Caco-2 (cell line): ENCODE data around the gene ZNF594. TPM values are rescaled to one million over a fixed set of nuclear protein-coding genes. Genes with fewer than 3 reads are reported as not detected.

Experiments used
- BruUV-seq: library from RNA; stranded (reverse); fragments of 400-500 nt; replicated peaks from 2 replicates; lab custom pipeline; 2021; lab: Mats Ljungman, UMichigan
- CTCF ChIA-PET: fragments of 300-600 bp; sonication (Branson Sonifier 250); formaldehyde crosslinking; loops from one replicate; lab custom pipeline; 2022; ENCODE audit warnings: antibody characterized with exemption; lab: Charles Lee
- POLR2A ChIA-PET: fragments of 300-600 bp; sonication (Branson Sonifier 250); formaldehyde crosslinking; loops from one replicate; lab custom pipeline; 2022; ENCODE audit warnings: antibody characterized with exemption; lab: Charles Lee
- DNase-seq, 2 experiments: peaks; one replicate each; pipeline versions ENCODE4 v3.0.0 to v3.0.0-alpha.2; 2020 to 2022
- H3K27me3 ChIP-seq: replicated peaks from 2 replicates; pipeline ENCODE4 v1.6.0; 2011; ENCODE audit warnings: low read length; ENCODE audit not compliant: control insufficient read depth, insufficient read depth
- H3K36me3 ChIP-seq: 2 replicates; pipeline ENCODE4 v1.5.1; 2011; ENCODE audit warnings: low read length; ENCODE audit not compliant: control insufficient read depth, insufficient read depth
- H3K4me1 ChIP-seq: fragments of 250-450 bp; sonication (Bioruptor Pico); 2 replicates; pipeline ENCODE4 v1.5.1; 2020; ENCODE audit warnings: mild to moderate bottlenecking
- H3K4me3 ChIP-seq: 2 replicates; pipeline ENCODE4 v1.5.1; 2011; ENCODE audit warnings: low read depth, mild to moderate bottlenecking, control low read depth, low read length
- H3K9me3 ChIP-seq: fragments of 250-450 bp; sonication (Bioruptor Pico); 2 replicates; pipeline ENCODE4 v1.5.1; 2020; ENCODE audit warnings: mild to moderate bottlenecking, moderate library complexity
- H3K27ac Mint-ChIP-seq: one replicate; pipeline ENCODE4 v1.8.0; 2022; ENCODE audit warnings: mixed read lengths; ENCODE audit not compliant: unreplicated experiment
- H3K27me3 Mint-ChIP-seq: one replicate; pipeline ENCODE4 v1.8.0; 2022; ENCODE audit warnings: mixed read lengths; ENCODE audit not compliant: insufficient read depth, unreplicated experiment
- H3K36me3 Mint-ChIP-seq: one replicate; pipeline ENCODE4 v1.8.0; 2022; ENCODE audit warnings: mild to moderate bottlenecking, mixed read lengths; ENCODE audit not compliant: insufficient read depth, unreplicated experiment
- H3K4me1 Mint-ChIP-seq: one replicate; pipeline ENCODE4 v1.8.0; 2022; ENCODE audit warnings: low read depth, mixed read lengths; ENCODE audit not compliant: unreplicated experiment
- H3K4me3 Mint-ChIP-seq: one replicate; pipeline ENCODE4 v1.8.0; 2022; ENCODE audit warnings: mild to moderate bottlenecking, moderate library complexity, mixed read lengths; ENCODE audit not compliant: unreplicated experiment
- H3K9me3 Mint-ChIP-seq: one replicate; pipeline ENCODE4 v1.8.0; 2022; ENCODE audit warnings: mixed read lengths; ENCODE audit not compliant: unreplicated experiment
- CTCF ChIP-seq, 2 experiments: fragments of 200-600 bp in 1 of 2; IDR thresholded peaks; 1 replicate in 1 of 2; 2 replicates in 1 of 2; pipeline versions ENCODE4 v1.5.1 to v1.8.0; 2011 to 2022; ENCODE audit warnings: antibody characterized with exemption in 1 of 2, control low read depth in 1 of 2, inconsistent platforms in 1 of 2, low read depth in 1 of 2, low read length in 1 of 2, mild to moderate bottlenecking in 1 of 2, moderate library complexity in 1 of 2; ENCODE audit not compliant: insufficient read depth in 1 of 2, severe bottlenecking in 1 of 2, unreplicated experiment in 1 of 2
- intact Hi-C: fragments of 100-400 bp; cut with micrococcal nuclease; formaldehyde crosslinking; loops from one replicate; pipeline ENCODE4 v1.10.0; 2022; ENCODE audit not compliant: unreplicated experiment
- total RNA-seq: library from RNA; stranded (reverse); gene quantifications from 2 replicates; pipeline ENCODE4 v1.2.3, GENCODE V29; 2022

The ZNF594 gene
- total RNA-seq, 1 experiment from 2014 or later: 6.2 TPM

- ChIA-PET CTCF (no interaction called here), POLR2A (no interaction called here)
- no peak for DNase-seq
- H3K9me3 Mint-ChIP-seq: peaks cover 17% of the 10 kb centered on the region
- H3K27ac Mint-ChIP-seq: no peak overlapping the region
- no peaks in the 10 kb centered on the region for H3K27me3 Mint-ChIP-seq
- H3K4me3 Mint-ChIP-seq: no peak overlapping the region
- intact Hi-C loops: no loop called here
- no peak for TF ChIP-seq CTCF (IDR thresholded peaks at IDR 0.05; ENCODE audit: insufficient read depth in 1 of 2, low read depth in 1 of 2, low read length in 1 of 2, severe bottlenecking in 1 of 2, unreplicated experiment in 1 of 2)
- no TSS peak for BruUV-seq
- no peaks in the 10 kb centered on the region for H3K4me1 Mint-ChIP-seq
- Histone ChIP-seq H3K4me1 (no peaks in the 10 kb centered on the region), H3K9me3 (0 out of 2 replicates have a peak, but pooled peaks cover 4% of the 10 kb centered on the region), H3K27me3 (no peaks in the 10 kb centered on the region), H3K36me3 (no peaks in the 10 kb centered on the region; the same call in none of the 2 replicates), H3K4me3 (no peak overlapping the region)
- H3K36me3 Mint-ChIP-seq: peaks cover 46% of the 10 kb centered on the region
These were observed 7.4 kb downstream of the ZNF594 start for GRCh38 chr17:5184288-5184687.

- no peaks in the 10 kb centered on the region for H3K4me1 Mint-ChIP-seq
- H3K27ac Mint-ChIP-seq: no peak overlapping the region
- peaks cover 13% of the 10 kb centered on the region for H3K9me3 Mint-ChIP-seq
- Histone ChIP-seq H3K4me1 (no peaks in the 10 kb centered on the region), H3K36me3 (no peaks in the 10 kb centered on the region; the same call in 1 of the 2 replicates), H3K4me3 (no peak overlapping the region), H3K27me3 (no peaks in the 10 kb centered on the region), H3K9me3 (0 out of 2 replicates have a peak, but pooled peaks cover 4% of the 10 kb centered on the region)
- ChIA-PET POLR2A (no interaction called here), CTCF (no interaction called here)
- TF ChIP-seq CTCF (IDR thresholded peaks at IDR 0.05; ENCODE audit: insufficient read depth in 1 of 2, low read depth in 1 of 2, low read length in 1 of 2, severe bottlenecking in 1 of 2, unreplicated experiment in 1 of 2): no peak
- no peaks in the 10 kb centered on the region for H3K27me3 Mint-ChIP-seq
- H3K36me3 Mint-ChIP-seq: peaks cover 41% of the 10 kb centered on the region
- H3K4me3 Mint-ChIP-seq: no peak overlapping the region
- intact Hi-C loops: no loop called here
- DNase-seq: no peak
- no TSS peak for BruUV-seq
These were observed 8.3 kb downstream of the ZNF594 start for GRCh38 chr17:5183410-5183793.

- H3K27me3 Mint-ChIP-seq: no peaks in the 10 kb centered on the region
- no peak for DNase-seq
- no peaks in the 10 kb centered on the region for H3K4me1 Mint-ChIP-seq
- Histone ChIP-seq H3K27me3 (no peaks in the 10 kb centered on the region), H3K4me1 (no peaks in the 10 kb centered on the region), H3K9me3 (0 out of 2 replicates have a peak, but pooled peaks cover 4% of the 10 kb centered on the region), H3K4me3 (no peak overlapping the region), H3K36me3 (no peaks in the 10 kb centered on the region; the same call in 1 of the 2 replicates)
- ChIA-PET CTCF (no interaction called here), POLR2A (no interaction called here)
- H3K4me3 Mint-ChIP-seq: no peak overlapping the region
- H3K27ac Mint-ChIP-seq: no peak overlapping the region
- peaks cover 35% of the 10 kb centered on the region for H3K36me3 Mint-ChIP-seq
- no peak for TF ChIP-seq CTCF (IDR thresholded peaks at IDR 0.05; ENCODE audit: insufficient read depth in 1 of 2, low read depth in 1 of 2, low read length in 1 of 2, severe bottlenecking in 1 of 2, unreplicated experiment in 1 of 2)
- BruUV-seq: no TSS peak
- peaks cover 7% of the 10 kb centered on the region for H3K9me3 Mint-ChIP-seq
- intact Hi-C loops: no loop called here
These were observed 8.9 kb downstream of the ZNF594 start for GRCh38 chr17:5182597-5183409.
